GM19455 (cell line): ENCODE measurements around the gene ICAM2.

Experiments used
- ATAC-seq: cut with Tn5 transposase; IDR thresholded peaks from one replicate; pipeline ENCODE4 v1.9.1; 2021; ENCODE audit not compliant: unreplicated experiment

The ICAM2 gene

GRCh38 chr17:63978272-63979200 is 41.9 kb downstream of the ICAM2 start:
- no peak for ATAC-seq

DNA sequence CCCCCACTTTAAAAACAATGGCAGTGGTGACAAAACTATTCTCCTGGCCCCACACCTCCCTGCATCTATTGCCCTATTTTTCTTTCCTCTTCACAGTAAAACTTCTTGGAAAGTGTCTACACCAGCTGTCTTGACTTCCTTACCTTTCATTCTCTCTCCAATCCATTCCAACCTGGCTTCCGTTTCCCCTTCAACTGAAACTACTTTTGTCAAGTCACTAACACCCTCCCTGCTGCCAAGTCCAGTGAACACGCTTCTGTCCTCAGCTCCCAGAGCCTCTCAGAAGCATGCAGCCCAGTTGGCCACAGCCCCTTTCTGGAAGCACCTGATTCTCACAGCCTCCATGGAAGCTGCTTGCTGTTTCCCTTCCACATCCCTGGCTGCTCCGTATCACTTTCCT is 43.7 kb downstream of the ICAM2 start:
- ATAC-seq: no peak

DNA sequence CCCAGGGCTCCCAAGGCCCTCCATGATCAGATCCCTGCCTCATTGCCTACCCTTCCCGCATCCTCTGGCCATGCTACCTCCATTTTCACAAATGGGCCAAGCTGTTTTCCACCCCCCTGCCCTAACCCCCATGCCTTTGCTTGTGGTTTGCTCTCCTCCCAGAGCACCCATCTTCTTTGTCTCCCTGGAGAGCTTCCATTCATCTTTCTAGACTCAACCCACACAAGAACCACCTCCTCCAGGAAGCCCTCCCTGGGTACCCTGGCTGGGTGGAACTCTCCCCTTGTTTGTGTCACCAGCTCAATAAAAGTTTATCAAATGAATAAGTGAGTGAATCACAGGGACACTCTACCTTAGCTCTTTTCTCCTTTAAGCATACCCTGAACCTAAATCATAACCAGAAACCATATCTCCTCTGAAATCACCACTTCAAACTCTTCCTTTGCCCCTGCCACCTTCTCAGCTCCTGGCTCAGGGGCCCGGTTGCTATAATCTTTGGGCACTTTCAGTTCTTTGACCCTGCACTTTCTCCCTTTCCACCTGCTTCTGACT is 44.8 kb downstream of the ICAM2 start:
- no peak for ATAC-seq

GRCh38 chr17:63974594-63975192 is 45.7 kb downstream of the ICAM2 start:
- no peak for ATAC-seq

DNA sequence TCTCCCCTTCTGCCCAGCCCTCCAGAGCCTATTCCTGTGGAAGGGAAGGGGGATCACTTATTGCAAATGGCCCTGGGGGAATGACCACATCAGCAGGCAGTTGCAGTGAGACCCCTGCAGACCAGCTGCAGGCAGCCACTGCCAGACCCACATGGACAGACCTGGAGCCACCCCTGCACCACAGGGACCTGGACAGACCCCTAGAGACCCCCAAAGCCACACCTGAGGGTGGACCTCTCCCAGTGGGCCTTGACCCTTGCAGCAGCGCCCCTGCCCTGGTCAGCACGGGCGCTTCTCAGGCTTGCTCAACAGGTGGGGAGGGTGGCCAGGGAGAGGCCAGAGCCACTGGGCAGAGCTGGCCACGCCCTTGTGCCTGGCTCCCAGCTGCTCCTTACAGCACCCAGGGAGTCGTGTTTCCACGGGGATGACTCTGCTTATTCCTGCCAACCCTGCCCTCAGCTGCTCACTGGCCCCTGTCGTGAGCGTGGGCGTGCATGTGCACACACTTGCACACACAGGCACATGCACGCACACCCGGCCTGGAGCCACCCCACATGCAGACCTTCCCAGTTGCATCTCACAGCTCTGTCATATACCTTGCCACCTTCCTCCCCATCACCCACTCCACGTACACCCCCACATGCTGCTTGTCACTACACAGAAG is 46.4 kb downstream of the ICAM2 start:
- ATAC-seq: no peak

- no peak for ATAC-seq
These were observed 47.2 kb downstream of the ICAM2 start for GRCh38 chr17:63973247-63973646.

- ATAC-seq: no peak
These were observed 47.6 kb downstream of the ICAM2 start, which contains the start of gene SCN4A for GRCh38 chr17:63972796-63973195. TSS of gene SCN4A (minus strand) at chr17:63972918. CDS start at chr17:63972841, 77 bp downstream.

DNA sequence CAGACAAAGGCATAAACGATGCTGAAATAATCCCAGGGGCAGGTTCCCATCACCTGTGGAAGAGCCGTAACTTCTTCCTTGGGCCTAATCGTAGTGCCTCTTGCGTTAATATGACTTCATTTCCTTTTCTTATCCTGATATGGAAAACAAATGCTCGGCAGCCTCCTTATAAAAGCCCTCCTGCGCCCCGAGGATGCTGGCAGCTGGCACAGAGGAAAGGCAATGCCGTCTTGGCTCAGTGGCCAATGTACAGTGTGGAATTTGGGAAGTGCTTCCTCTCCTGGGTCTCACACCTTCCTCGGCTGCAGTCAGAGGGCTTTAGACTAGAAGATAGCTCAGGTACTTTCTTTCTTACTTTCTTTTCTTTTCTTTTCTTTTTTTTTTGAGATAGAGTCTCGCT is 51.2 kb downstream of the ICAM2 start:
- ATAC-seq: no peak

DNA sequence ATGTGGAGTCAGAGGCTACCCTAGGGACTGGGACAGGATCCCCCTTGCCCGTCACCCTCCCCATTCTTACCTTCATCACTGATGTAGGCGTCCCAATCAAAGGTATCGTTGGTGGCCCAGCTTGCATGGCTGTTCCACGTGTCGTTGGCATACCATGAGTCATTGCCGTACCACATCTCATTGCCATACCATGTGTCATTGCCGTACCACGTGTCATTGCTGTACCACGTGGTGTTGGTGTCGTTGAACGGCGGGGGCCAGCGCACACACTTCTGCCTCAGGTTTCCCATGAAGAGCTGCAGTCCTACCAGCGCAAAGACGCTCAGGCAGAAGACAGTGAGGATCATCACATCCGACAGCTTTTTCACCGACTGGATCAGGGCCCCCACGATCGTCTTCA is 52.5 kb downstream of the ICAM2 start:
- no peak for ATAC-seq

- no peak for ATAC-seq
These were observed 53.7 kb downstream of the ICAM2 start for GRCh38 chr17:63966646-63967264.

DNA sequence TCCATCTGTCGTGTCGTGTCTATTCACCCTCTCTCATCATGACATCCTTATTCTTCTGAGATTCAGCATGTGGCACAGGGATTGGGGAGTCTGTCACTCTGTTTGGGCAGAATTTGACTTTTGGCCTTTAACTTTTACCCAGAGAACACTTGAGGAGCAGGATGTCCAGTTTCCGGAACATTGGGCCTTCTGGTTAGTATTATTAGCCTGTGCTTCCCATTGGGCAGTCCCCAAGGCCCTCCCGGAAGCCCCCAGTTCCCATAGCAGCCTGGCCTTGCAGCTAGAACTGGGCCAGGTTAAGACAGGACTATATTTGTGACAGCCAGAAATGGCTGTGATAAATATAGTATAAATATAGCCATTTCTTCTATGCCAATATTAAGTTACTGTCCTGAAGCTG is 57.3 kb downstream of the ICAM2 start:
- ATAC-seq: no peak

- no peak for ATAC-seq
These were observed 58.1 kb downstream of the ICAM2 start for GRCh38 chr17:63962298-63962744.

GRCh38 chr17:63961355-63962212 is 58.8 kb downstream of the ICAM2 start:
- no peak for ATAC-seq

GRCh38 chr17:63960430-63960829 is 60.0 kb downstream of the ICAM2 start:
- no peak for ATAC-seq

DNA sequence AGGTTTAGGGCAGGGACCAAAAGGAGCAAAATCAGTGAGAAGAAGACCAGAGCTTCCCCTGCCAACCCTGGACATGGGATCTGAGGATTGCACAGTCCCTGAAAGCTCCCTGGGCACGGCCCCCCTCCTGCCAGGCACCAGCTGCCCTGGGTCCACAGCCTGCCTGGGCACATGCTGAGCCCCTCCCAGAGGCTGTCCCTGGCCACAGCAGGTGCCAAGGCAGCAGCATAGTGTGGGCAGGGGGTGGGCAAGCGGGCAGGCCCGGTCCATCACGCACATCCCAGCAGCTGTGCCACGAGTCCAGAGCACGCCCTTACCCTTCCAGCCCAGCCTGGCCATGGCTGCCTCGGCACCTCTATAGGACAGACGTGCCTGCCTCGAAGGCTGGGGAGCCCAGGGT is 60.4 kb downstream of the ICAM2 start:
- no peak for ATAC-seq

DNA sequence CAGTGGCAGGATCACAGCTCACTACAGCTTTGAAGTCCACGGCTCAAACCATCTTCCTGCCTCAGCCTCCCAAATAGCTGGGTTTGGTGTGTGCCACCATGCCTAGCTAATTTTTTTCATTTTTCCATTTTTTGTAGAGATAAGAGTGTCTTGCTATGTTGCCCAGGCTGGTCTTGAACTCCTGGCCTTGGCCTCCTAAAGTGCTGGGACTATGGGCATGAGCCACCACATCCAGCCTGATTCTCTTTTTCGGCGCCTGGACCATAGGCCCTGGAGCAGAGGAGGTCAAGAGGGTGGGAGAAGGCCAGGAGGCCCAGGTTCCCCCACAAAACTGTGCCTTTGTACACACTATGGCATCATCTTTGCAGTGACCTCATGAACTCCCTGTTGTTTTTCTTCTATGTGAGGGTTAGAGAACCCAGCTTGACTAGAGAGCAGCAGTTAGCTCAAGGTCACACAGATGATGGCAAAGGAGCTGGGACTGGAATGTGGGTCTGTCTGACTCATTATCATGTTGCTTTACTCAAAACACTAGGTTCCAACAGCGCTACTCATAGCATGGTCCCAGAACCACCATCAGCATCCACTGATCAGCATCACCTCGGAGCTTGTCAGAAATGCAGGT is 64.0 kb downstream of the ICAM2 start:
- no peak for ATAC-seq

DNA sequence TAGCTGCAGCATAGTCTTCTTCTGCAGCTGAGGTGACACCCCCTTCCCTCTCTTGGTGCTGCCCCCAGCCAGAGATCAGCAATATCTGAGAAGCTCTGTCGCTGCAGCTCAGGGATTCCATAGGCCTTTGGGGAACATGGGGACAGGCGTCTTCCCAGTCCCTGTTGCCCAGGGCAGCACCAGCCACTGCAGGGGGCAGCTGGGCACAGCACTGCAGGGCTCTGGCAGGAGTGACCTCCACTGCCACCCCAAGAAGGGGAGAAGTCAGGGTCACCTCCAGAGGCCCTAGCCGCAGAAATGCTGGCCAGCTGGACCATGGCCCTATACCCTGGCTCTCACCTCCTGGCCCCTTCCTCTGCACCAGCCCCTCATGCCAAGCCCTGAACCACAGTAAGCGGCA is 64.6 kb downstream of the ICAM2 start:
- no peak for ATAC-seq

GRCh38 chr17:63955232-63955631 is 65.2 kb downstream of the ICAM2 start:
- no peak for ATAC-seq

DNA sequence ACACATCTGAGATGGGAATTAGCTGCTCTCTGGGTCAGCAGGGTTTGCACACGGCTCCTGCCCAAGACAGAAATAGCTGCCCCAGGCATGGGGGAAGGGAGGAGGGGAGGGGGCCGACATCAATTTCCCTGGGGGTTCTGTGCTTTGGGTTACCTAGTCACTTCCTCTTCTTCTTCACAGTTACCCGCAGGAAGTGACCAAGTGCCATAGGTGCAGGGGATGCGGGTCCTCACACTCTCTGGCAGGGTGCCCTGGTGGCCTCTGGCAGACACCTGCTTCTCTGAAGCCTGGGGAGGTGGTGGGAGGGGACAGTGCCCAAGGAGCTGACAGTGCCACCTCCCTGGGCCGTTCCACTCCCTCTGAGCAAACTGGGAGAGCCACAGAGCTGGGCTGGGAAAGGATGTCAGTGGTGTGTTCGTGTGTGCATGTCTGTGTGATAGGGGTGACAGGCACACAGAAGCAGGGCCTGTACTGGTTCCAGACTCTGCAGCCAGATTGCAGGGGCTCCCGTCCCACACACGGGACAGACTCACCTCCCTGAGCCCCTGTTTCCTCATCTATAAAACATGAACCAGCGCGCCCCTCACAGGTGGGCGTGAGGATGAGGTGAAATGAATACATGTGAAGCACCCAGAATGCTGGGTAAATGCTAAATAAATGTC is 65.9 kb downstream of the ICAM2 start:
- ATAC-seq: no peak
